Brain pericyte (primary cell): ENCODE measurements around the gene CHMP2A.
"Not testable (repeated sequence)": the region's sequence is repeated elsewhere in the genome, so short reads cannot be mapped to it uniquely, and the experiment has no call there.

Experiments used
- DNase-seq: peaks from one replicate; pipeline ENCODE4 v3.0.0-alpha.2; 2012; ENCODE audit warnings: low read depth, low spot score

Gene CHMP2A

GRCh38 chr19:58554494-58555368 lies at the start of gene CHMP2A:
Gene CHMP2A (minus strand): TSS chr19:58555105. CDS start chr19:58554212, 893 bp downstream.
- peak; percentile 91 for DNase-seq

- no peak for DNase-seq
Measured at GRCh38 chr19:58586133-58586765, 31.3 kb upstream of the CHMP2A start.

GRCh38 chr19:58585442-58586132 lies 30.7 kb upstream of the CHMP2A start:
- DNase-seq = no peak

GRCh38 chr19:58584498-58585441 lies 29.9 kb upstream of the CHMP2A start:
- DNase-seq = no peak

GRCh38 chr19:58582985-58583384 lies 28.1 kb upstream of the CHMP2A start:
- no peak for DNase-seq

- DNase-seq = peak; percentile 67
Measured at GRCh38 chr19:58581227-58582141, 26.6 kb upstream of the CHMP2A start.

- DNase-seq = no peak
Measured at GRCh38 chr19:58579473-58580142, 24.7 kb upstream of the CHMP2A start.

- DNase-seq = no peak
Measured at GRCh38 chr19:58578012-58578925, 23.4 kb upstream of the CHMP2A start.

- not testable (repeated sequence) for DNase-seq
Measured at GRCh38 chr19:58577581-58577980, 22.7 kb upstream of the CHMP2A start.

GRCh38 chr19:58575183-58576041 lies 20.5 kb upstream of the CHMP2A start:
- DNase-seq = peak; percentile 80

- DNase-seq = no peak
Measured at GRCh38 chr19:58573658-58574164, 18.8 kb upstream of the CHMP2A start.

GRCh38 chr19:58572818-58573657 lies 18.1 kb upstream of the CHMP2A start, which contains the start of gene MZF1:
Gene MZF1 (minus strand): TSS chr19:58573335. CDS start chr19:58571389, 1,946 bp downstream.
- DNase-seq = peak; percentile 99

- DNase-seq = no peak
Measured at GRCh38 chr19:58572026-58572817, 17.3 kb upstream of the CHMP2A start.

- no peak for DNase-seq
Measured at GRCh38 chr19:58571575-58571947, 16.7 kb upstream of the CHMP2A start.

GRCh38 chr19:58570770-58571574 lies 16.1 kb upstream of the CHMP2A start:
- no peak for DNase-seq
